Kidney (tissue), 14 donors: ENCODE data around the gene KCNQ1OT1. TPM values are rescaled to one million over a fixed set of nuclear protein-coding genes. Genes with fewer than 3 reads are reported as not detected.

ENCODE experiments used
- DNase-seq, 5 donors: peaks; one replicate each; pipeline ENCODE4 v3.0.0-alpha.2; 2013 to 2020
- FAIRE-seq: peaks from 2 replicates; lab custom pipeline; 2012; peaks lifted over from hg19 to GRCh38; lab: Jason Lieb, UNC
- H3K27ac ChIP-seq, 2 donors: one replicate each; pipeline ENCODE4 v1.7.0; 2013; ENCODE audit warnings: low read depth in 2 of 2, low read length in 2 of 2, inconsistent platforms in 1 of 2
- H3K27me3 ChIP-seq: one replicate; pipeline ENCODE4 v1.7.1; 2013; ENCODE audit warnings: low read length, inconsistent platforms; ENCODE audit not compliant: control insufficient read depth, insufficient read depth
- H3K36me3 ChIP-seq, 3 donors: one replicate each; pipeline versions ENCODE4 v1.7.0 to v1.7.1; 2013; ENCODE audit warnings: low read length in 3 of 3, control low read depth in 1 of 3, inconsistent platforms in 1 of 3; ENCODE audit not compliant: insufficient read depth in 3 of 3, control insufficient read depth in 2 of 3
- H3K4me1 ChIP-seq, 3 donors: one replicate each; pipeline versions ENCODE4 v1.7.0 to v1.7.1; 2013; ENCODE audit warnings: low read length in 3 of 3, inconsistent platforms in 1 of 3, low read depth in 1 of 3; ENCODE audit not compliant: control insufficient read depth in 2 of 3, insufficient read depth in 2 of 3
- H3K4me3 ChIP-seq, 3 donors: one replicate each; pipeline versions ENCODE4 v1.7.0 to v1.8.1; 2013; ENCODE audit warnings: low read length in 3 of 3, control low read depth in 1 of 3, inconsistent platforms in 1 of 3
- H3K9ac ChIP-seq, 3 donors: one replicate each; pipeline versions ENCODE4 v1.7.0 to v1.7.1; 2013; ENCODE audit warnings: low read length in 3 of 3, control low read depth in 1 of 3, inconsistent platforms in 1 of 3
- H3K9me3 ChIP-seq, 3 donors: one replicate each; pipeline versions ENCODE4 v1.7.0 to v1.7.1; 2013; ENCODE audit warnings: low read length in 3 of 3, control low read depth in 1 of 3, inconsistent platforms in 1 of 3; ENCODE audit not compliant: control insufficient read depth in 2 of 3, insufficient read depth in 1 of 3
- CTCF ChIP-seq: IDR thresholded peaks from 3 replicates; pipeline ENCODE4 v1.5.1; 2012; ENCODE audit warnings: mild to moderate bottlenecking, moderate library complexity, borderline replicate concordance; ENCODE audit not compliant: insufficient read depth; ENCODE audit errors: extremely low read depth
- intact Hi-C: fragments of 100-400 bp; cut with DNase I; formaldehyde crosslinking; loops from one replicate; pipeline ENCODE4 v1.11.1; 2022
- polyA plus RNA-seq: library from polyadenylated mRNA; stranded (reverse); fragments of 350-450 nt; fragmentation: Illumina TruSeq; extraction: RNeasy Lipid Tissue Mini Kit (QIAGEN cat#74804); gene quantifications from one replicate; pipeline ENCODE4 v1.2.3, GENCODE V29; 2014; ENCODE audit warnings: low read depth, low replicate concordance; ENCODE audit not compliant: insufficient read depth
- total RNA-seq: library from RNA; stranded (reverse); fragmentation: NEBNext Ultra II Directional; extraction: Animal tissue kit (Norgen Biotek cat#: 25700); gene quantifications from one replicate; pipeline ENCODE4 v1.2.1, GENCODE V29; 2021
- donor health status: control.
- donor health status: control.
- donor health status: control.
- donor health status: control.
- donor health status: control.
- donor health status: DM: yes; HTN: yes; CAD: no.
- donor health status: Normal renal cell carcinoma (clear cell type).

Gene KCNQ1OT1
- total and polyA plus RNA-seq, 2 donors from 2014 or later: 0.22 to 4.4 TPM

GRCh38 chr11:2703363-2704141 lies 3.8 kb upstream of the KCNQ1OT1 start:
- peak; percentile 40 to 80 (median 58) for DNase-seq
- TF ChIP-seq CTCF: no peak
- Histone ChIP-seq H3K27ac (no peak overlapping the region), H3K27me3 (no peaks in the 10 kb centered on the region), H3K36me3 (no peaks in the 10 kb centered on the region), H3K9me3 (no peaks in the 10 kb centered on the region), H3K4me3 (no peak overlapping the region), H3K9ac (no peak overlapping the region), H3K4me1 (peaks cover 0 to 12% (median 6%) of the 10 kb centered on the region in 3 donors)
- intact Hi-C loops: no loop called here
- FAIRE-seq: no peak

GRCh38 chr11:2702771-2703362 lies 3.1 kb upstream of the KCNQ1OT1 start:
- intact Hi-C loops: no loop called here
- FAIRE-seq: no peak

GRCh38 chr11:2701898-2702434 lies 2.2 kb upstream of the KCNQ1OT1 start:
- Histone ChIP-seq H3K9ac (no peak overlapping the region), H3K27me3 (no peaks in the 10 kb centered on the region), H3K4me1 (peaks cover 0 to 8% (median 6%) of the 10 kb centered on the region in 3 donors), H3K9me3 (no peaks in the 10 kb centered on the region), H3K27ac (no peak overlapping the region), H3K4me3 (no peak overlapping the region), H3K36me3 (no peaks in the 10 kb centered on the region)
- no peak for TF ChIP-seq CTCF
- FAIRE-seq (no peak), DNase-seq (peak in 1 of 5 donors; percentile 36)
- intact Hi-C loops: no loop called here

More at GRCh38 chr11:2702771-2703362, 3.1 kb upstream of the KCNQ1OT1 start:
- DNase-seq: peak in 2 of 5 donors; percentile 52 to 68
- peaks cover 0 to 8% (median 6%) of the 10 kb centered on the region in 3 donors for H3K4me1 ChIP-seq
- no peaks in the 10 kb centered on the region for H3K36me3 ChIP-seq
- H3K27me3 ChIP-seq: no peaks in the 10 kb centered on the region
- no peak overlapping the region for H3K9ac ChIP-seq
- H3K4me3 ChIP-seq: no peak overlapping the region
- TF ChIP-seq CTCF: no peak
- H3K27ac ChIP-seq: no peak overlapping the region
- no peaks in the 10 kb centered on the region for H3K9me3 ChIP-seq
